Measurements from ENCODE around the gene ENKUR.

- TF ChIP-seq POLR2A (IDR thresholded peaks at IDR 0.05) = no peak
- TF ChIP-seq POLR2AphosphoS5 (IDR thresholded peaks at IDR 0.05) = no peak
- TF ChIP-seq EP300 (IDR thresholded peaks at IDR 0.05) = no peak
Measured at GRCh38 chr10:24984906-24985305, 31.1 kb downstream of the ENKUR start.

Data from stomach (tissue), 4 donors.